ENCODE measurements around the gene TMPRSS9.

The TMPRSS9 gene

GRCh38 chr19:2462635-2463421, 102.8 kb downstream of the TMPRSS9 start (continued):
- TF ChIP-seq ZNF433 (tag by site-specific recombination; IDR thresholded peaks at IDR 0.05; ENCODE audit: low read depth) (no peak), ZNF26 (tag by site-specific recombination; IDR thresholded peaks at IDR 0.05) (no peak), ZNF791 (tag by site-specific recombination; IDR thresholded peaks at IDR 0.05) (no peak), ZNF501 (tag by site-specific recombination; IDR thresholded peaks at IDR 0.05) (peak; percentile 66), ZNF341 (tag by site-specific recombination; IDR thresholded peaks at IDR 0.05; ENCODE audit: low read depth) (0 out of 2 replicates have a peak, but pooled peaks have one; percentile 29), ZNF785 (tag by site-specific recombination; IDR thresholded peaks at IDR 0.05) (no peak), ZFP41 (tag by site-specific recombination; IDR thresholded peaks at IDR 0.05; ENCODE audit: borderline replicate concordance) (no peak), ZNF600 (tag by site-specific recombination; IDR thresholded peaks at IDR 0.05) (peak; percentile 59), ZNF48 (tag by site-specific recombination; IDR thresholded peaks at IDR 0.05) (no peak), ZNF2 (tag by site-specific recombination; IDR thresholded peaks at IDR 0.05) (peak; percentile 59; the same call in 1 of the 2 replicates), SP2 (tag by site-specific recombination; IDR thresholded peaks at IDR 0.05) (peak; percentile 31), ZBTB48 (tag by site-specific recombination; IDR thresholded peaks at IDR 0.05) (no peak), ZNF175 (tag by site-specific recombination; IDR thresholded peaks at IDR 0.05) (no peak), ZNF529 (tag by site-specific recombination; IDR thresholded peaks at IDR 0.05; ENCODE audit: insufficient replicate concordance) (peak; percentile 59), HOXC10 (CRISPR knock-in tag; IDR thresholded peaks at IDR 0.05) (no peak), REST (tag by site-specific recombination; IDR thresholded peaks at IDR 0.05) (peak; percentile 29; the same call in 1 of the 2 replicates), ZNF654 (tag by site-specific recombination; IDR thresholded peaks at IDR 0.05; ENCODE audit: low read depth) (peak; percentile 17; the same call in 1 of the 2 replicates), ZNF621 (tag by site-specific recombination; IDR thresholded peaks at IDR 0.05) (no peak), ZNF670 (tag by site-specific recombination; IDR thresholded peaks at IDR 0.05; ENCODE audit: low read depth) (no peak), ZNF768 (tag by site-specific recombination; IDR thresholded peaks at IDR 0.05) (no peak), ZBTB6 (tag by site-specific recombination; IDR thresholded peaks at IDR 0.05) (peak; percentile 100), TRIM28 (IDR thresholded peaks at IDR 0.05; ENCODE audit: borderline replicate concordance, low read length) (no peak), ZNF518A (tag by site-specific recombination; conservative IDR thresholded peaks at IDR 0.05; ENCODE audit: low read depth) (peak; percentile 43; the same call in 1 of the 2 replicates), KLF16 (tag by site-specific recombination; IDR thresholded peaks at IDR 0.05) (peak; percentile 55; the same call in 1 of the 2 replicates)
- TF ChIP-seq, protein P1, sequence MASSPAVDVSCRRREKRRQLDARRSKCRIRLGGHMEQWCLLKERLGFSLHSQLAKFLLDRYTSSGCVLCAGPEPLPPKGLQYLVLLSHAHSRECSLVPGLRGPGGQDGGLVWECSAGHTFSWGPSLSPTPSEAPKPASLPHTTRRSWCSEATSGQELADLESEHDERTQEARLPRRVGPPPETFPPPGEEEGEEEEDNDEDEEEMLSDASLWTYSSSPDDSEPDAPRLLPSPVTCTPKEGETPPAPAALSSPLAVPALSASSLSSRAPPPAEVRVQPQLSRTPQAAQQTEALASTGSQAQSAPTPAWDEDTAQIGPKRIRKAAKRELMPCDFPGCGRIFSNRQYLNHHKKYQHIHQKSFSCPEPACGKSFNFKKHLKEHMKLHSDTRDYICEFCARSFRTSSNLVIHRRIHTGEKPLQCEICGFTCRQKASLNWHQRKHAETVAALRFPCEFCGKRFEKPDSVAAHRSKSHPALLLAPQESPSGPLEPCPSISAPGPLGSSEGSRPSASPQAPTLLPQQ (tag by site-specific recombination; IDR thresholded peaks at IDR 0.05): peak; percentile 59; the same call in 1 of the 2 replicates
- TF ChIP-seq, protein P2, sequence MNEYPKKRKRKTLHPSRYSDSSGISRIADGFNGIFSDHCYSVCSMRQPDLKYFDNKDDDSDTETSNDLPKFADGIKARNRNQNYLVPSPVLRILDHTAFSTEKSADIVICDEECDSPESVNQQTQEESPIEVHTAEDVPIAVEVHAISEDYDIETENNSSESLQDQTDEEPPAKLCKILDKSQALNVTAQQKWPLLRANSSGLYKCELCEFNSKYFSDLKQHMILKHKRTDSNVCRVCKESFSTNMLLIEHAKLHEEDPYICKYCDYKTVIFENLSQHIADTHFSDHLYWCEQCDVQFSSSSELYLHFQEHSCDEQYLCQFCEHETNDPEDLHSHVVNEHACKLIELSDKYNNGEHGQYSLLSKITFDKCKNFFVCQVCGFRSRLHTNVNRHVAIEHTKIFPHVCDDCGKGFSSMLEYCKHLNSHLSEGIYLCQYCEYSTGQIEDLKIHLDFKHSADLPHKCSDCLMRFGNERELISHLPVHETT (tag by site-specific recombination; IDR thresholded peaks at IDR 0.05): peak; percentile 81

All from HEK293 (cell line).